Erythroblast (primary cell): ENCODE results near the gene ZNF408.
A peak's percentile ranks its signal among the peaks of the same experiment; 100 is the strongest.
"Not testable (repeated sequence)": the region's sequence is repeated elsewhere in the genome, so short reads cannot be mapped to it uniquely, and the experiment has no call there.

Experiments used
- DNase-seq, 2 experiments: peaks; one replicate each; lab custom pipeline; 2025; lab: John Stamatoyannopoulos, UW
- GATA1 ChIP-seq: IDR thresholded peaks from 2 replicates; pipeline ENCODE4 v1.6.1; 2011; ENCODE audit warnings: low read depth, mild to moderate bottlenecking, control low read depth, low read length, moderate library complexity
- POLR2A ChIP-seq: IDR thresholded peaks from 2 replicates; pipeline ENCODE4 v1.6.1; 2011; ENCODE audit warnings: mild to moderate bottlenecking, low read length

The ZNF408 gene

DNA sequence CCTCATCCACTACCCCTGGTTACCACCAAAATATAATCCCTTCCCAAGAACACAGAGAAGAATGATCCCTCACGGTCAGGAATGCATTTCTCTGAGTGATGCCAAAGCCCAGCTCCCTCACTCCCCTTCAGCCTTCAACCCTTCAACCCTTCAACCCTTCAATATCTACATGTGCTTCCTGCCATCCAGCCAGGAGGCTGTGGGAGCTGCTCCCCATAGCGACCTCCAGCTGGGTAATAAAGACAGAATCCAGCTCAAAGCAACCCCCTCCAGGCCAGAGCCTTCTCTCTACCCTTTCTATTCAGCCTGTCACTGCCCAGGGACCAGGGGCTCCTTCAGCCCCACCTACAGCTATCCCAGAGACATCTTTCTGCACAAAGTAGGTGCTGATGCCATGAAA, 3.1 kb upstream of the ZNF408 start:
- TF ChIP-seq POLR2A, result no peak
- TF ChIP-seq GATA1, result no peak
- no peak for DNase-seq

DNA sequence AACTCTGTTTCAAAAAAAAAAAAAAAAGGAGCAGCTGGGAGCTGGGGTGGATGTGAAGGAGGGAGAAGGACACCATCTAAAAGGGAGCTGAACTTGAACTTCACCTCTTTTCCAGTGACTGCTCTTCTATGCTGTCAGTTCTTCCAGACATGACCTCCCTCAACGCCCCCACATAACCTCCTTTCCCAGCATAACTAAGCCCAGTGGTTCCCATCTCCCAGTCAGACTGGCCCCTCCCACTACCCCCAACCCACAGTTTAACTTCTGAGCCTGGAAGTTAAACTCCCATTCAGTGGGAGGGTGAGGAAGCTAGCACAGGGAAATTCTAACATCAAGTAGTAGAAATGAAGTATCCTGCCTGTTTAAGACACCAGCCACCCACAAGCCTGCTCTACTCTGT, 2.2 kb upstream of the ZNF408 start:
- TF ChIP-seq POLR2A (no peak), GATA1 (no peak)
- DNase-seq, result no peak

DNA sequence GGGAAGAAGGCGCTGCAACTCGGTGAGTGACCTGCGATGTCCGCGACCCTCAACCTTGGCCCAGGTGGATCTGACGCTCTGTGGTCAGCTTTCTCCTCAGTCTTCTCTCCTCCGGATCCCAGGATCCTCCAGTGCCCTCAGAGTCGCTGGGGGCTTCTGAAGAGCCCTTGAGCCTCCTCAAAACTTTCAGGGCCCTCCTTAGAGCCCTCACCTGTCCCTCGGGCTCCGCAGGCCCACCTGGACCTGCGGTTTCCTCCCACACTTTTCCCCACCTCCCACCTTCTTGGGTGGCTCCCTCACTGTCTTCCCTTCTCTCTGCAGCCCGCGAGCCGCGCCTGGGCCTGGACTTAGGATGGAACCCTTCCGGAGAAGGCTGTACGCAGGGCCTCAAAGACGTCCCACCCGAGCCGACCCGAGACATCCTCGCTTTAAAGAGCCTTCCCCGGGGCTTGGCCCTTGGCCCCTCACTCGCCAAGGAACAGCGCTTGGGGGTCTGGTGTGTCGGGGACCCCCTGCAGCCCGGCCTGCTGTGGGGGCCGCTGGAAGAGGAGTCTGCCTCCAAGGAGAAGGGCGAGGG, 335 bp downstream of the ZNF408 start:
- TF ChIP-seq POLR2A (no peak), GATA1 (no peak)

DNA sequence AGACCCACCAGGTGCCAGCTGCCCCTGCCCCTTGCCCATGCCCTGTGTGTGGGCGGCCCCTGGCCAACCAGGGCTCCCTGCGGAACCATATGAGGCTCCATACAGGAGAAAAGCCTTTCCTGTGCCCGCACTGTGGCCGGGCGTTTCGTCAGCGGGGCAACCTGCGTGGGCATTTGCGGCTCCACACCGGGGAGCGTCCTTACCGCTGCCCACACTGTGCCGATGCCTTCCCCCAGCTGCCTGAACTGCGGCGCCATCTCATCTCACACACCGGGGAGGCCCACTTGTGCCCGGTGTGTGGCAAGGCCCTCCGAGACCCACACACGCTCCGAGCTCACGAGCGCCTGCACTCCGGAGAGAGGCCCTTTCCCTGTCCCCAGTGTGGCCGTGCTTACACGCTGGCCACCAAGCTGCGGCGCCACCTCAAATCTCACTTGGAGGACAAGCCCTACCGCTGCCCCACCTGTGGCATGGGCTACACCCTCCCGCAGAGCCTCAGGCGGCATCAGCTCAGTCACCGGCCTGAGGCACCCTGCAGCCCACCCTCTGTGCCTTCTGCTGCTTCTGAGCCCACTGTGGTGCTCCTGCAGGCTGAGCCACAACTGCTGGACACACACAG, 4.3 kb downstream of the ZNF408 start:
- DNase-seq, result no peak
- no peak for TF ChIP-seq POLR2A
- no peak for TF ChIP-seq GATA1

More for the DNA sequence above, 335 bp downstream of the ZNF408 start:
- DNase-seq, result peak; percentile 49 to 59

DNA sequence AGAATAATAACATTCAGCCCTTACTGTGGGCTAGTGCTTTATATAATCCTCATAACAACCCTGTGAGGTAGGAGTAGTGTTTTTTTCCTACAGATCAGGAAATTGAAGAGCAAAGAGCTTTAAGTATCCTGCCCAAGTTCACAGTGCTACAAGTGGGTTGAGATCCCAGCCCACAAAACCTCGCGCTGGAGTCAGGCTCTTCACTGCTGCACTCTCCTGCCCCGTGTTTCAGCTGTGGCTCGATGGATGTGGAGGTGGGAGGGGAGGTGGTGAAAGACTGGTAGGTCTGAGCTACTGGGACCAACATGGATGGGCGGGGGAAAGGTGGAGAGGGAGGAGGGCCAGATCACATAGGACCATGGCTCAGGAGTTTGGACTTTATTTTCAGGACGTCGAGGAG, 6.1 kb downstream of the ZNF408 start:
- TF ChIP-seq POLR2A, result no peak
- no peak for TF ChIP-seq GATA1
- DNase-seq, result no peak

DNA sequence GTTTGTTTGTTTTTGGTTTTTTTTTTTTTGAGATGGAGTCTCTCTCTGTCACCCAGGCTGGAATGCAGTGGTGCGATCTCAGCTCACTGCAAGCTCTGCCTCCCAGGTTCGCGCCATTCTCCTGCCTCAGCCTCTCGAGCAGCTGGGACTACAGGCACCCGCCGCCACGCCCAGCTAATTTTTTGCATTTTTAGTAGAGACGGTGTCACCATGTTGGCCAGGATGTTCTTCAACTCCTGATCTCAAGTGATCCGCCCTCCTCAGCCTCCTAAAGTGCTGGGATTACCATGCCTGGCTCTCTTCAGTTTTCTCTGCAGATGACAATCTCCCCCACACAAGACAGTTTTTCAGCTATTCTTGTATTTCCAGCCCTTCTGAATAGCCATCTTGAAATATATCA, 8.5 kb downstream of the ZNF408 start:
- not testable (repeated sequence) for DNase-seq

DNA sequence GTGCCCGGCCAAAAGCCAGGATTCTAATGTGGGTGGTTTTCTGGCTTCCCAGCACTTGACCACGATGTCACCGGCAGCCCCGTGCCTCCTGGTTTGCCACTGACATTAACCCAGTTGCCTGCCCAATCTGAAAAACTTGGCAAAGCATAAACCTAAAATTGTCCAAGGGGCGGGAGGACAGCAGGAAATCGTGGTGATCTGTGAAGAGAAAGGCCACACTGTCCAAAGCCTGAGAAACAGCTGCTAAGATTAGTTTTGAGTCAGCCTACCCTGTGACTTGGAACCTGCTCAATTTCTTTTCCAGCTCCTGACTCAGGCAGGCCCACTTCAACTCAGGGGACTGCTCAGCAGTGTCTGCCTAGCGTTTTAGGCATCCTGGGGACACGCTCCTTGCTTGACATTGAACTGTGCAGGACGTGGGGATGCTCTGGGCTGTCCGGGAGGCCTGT, 10.0 kb downstream of the ZNF408 start:
- DNase-seq, result no peak
- TF ChIP-seq GATA1, result no peak
- no peak for TF ChIP-seq POLR2A

DNA sequence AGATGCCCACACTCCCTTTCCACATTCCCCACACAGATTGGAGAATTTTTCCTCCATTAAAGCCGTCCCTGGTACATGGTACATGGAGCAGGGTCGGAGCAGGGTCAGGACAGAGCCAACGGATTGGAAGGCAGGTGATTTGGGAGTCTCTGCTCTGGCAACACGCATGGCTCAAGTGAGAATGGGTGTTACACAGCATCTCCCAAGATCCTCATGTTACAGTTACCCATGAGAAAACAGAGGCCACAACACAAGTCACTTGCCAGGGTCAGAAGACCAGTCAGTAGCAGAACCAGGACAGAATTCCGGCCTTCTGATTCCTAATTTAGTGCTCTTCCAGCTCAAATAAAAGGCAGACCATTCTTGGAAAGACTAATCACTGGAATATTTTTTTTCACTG, 10.5 kb downstream of the ZNF408 start:
- no peak for DNase-seq
- TF ChIP-seq POLR2A (no peak), GATA1 (no peak)

DNA sequence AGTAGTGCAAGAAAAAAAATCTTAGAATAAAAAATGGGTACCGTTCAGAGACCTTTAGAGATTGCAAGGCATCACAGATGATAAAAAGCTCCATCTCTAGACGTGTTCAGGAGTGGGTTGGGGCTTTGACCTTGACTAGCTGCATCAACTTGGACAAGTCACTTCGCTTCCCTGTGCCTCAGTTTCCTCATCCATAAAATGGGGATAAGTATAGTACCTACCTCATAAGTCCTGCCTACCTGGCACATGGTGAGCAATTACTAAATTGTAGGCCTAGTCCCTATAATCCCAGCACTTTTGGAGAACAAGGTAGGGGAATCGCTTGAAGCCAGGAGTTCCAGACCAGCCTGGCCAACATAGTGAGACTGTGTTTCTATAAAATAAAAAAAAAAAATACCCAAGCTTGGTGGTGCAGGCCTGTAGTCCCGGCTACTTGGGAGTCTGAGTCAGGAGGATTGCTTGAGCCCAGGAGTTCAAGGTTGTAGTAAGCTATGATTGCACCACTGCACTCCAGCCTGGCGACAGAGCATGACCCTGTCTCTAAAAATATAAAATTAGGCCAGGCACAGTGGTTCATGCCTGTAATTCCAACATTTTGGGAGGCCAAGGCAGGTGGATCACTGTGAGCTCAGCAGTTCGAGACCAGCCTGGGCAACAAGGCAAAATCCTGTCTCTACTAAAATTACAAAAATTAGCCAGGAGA, 12.2 kb downstream of the ZNF408 start:
- DNase-seq, result no peak
- no peak for TF ChIP-seq GATA1
- no peak for TF ChIP-seq POLR2A

DNA sequence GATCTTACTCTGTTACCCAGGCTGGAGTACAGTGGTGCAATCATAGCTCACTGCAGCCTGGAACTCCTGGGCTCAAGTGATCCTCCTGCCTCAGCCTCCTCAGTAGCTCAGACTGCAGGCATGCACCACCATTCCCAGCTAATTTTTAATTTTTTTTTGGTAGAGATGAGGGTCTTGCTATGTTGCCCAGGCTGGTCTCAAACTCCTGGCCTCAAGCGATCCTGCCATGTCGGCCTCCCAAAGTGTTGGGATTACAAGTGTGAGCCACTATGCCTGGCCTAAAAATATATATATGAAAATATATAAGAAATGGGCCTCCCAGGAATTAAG, 17.0 kb downstream of the ZNF408 start:
- not testable (repeated sequence) for DNase-seq

DNA sequence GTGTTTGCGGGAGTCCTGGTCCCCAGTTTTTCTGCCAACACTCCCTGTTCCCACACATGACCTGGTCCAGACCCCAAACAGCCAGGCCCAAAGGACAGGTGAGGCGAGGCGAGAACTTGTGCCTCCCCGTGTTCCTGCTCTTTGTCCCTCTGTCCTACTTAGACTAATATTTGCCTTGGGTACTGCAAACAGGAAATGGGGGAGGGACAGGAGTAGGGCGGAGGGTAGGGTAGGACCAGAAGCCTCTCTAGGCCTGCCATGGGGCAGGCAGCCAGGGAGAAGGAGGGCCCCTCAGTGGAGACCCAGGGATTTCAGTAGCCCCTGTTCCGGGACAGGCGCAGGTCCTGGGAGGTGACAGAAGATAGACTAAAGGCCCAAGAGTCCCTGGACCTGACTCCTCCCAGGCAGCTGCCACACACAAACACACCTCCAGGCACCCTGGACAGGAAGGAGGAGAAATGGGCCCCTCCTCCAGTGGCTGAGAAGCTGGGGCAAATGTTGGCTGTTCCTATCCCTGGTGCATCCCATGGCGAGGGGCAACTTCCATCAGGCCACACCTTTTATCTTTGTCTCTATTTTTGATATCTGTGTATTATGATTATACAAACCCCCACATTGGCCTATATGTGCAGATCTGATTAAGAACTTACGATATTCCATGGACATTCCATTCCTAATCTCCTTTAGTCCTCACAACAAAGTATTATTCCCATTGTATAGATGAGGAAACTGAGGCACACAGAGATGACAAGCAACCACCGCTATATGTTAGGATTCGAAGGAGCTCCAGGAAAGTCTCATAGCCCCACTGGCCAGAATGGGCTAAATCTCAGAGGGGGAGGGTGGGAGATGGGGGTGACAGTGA, 17.6 kb downstream of the ZNF408 start:
- no peak for TF ChIP-seq POLR2A
- TF ChIP-seq GATA1, result no peak
- no peak for DNase-seq

DNA sequence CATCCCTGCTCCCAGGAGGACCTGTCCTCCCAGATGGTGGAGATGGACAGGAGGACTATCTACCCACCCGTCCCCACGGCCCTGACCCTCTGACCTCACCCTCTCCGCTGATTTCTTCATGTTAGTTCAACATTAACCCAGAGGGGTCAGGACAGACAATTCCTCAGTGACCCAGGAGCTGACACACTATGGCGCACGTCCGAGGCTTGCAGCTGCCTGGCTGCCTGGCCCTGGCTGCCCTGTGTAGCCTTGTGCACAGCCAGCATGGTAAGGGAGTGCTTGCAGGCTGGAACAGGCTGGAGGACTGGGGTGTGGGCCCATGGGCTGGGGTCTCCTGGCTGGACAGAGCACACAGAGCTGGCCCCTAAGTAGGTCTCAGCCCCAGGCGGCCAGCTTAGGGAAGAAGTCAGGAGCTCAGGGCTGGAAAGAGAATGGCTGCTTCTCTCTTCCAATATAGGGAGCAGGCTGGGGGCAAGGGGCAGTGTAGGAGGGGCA, 18.3 kb downstream of the ZNF408 start, which contains the start of gene F2:
Gene F2 (plus strand): TSS at position 166 of the 495 bp plus-strand sequence. CDS start 23 bp downstream, at position 189.
- TF ChIP-seq POLR2A (no peak), GATA1 (no peak)
- DNase-seq, result no peak

DNA sequence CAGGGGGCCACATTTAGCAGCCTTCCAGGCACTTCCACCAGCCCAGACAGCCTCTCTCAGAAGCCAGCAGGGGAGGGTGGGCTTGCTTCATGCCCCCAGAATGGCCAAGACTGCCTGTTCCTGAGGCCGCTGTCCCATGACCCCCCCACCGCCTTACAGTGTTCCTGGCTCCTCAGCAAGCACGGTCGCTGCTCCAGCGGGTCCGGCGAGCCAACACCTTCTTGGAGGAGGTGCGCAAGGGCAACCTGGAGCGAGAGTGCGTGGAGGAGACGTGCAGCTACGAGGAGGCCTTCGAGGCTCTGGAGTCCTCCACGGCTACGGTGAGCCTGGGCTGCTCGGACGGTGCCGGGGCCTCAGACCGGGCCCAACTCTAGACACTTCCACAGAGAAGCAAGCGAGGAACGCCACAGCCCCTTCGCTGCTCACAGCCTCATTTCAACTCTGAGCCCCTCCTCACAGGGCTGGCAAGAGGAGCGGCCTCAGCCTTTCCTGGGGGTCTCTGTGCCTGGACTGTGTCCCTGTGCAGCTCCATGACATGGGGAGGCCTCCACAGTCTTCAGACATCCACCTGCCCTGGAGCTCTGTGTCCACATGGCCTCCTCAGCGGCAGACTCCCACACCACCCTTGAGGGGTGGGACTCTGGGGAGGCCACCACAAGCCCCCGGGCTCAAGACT, 18.9 kb downstream of the ZNF408 start:
- TF ChIP-seq POLR2A (no peak), GATA1 (no peak)

DNA sequence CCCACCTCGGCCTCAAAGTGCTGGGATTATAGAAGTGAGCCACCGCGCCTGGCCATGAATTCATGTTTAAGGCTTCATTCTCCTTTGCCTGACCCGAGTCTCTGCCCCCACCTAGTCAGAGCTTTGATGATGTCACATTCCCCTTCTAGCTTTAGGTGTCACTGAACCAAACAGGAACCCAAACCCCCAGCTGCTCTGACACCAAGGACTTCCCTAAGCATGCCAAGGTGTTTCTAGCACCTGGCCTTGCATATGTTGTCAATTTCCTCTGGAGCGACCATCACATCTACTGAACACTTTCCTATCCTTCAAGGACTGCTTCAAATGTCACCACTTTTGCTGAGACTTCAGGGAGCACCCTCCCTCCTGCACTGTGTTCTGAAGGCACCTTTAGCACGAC, 20.5 kb downstream of the ZNF408 start:
- no peak for TF ChIP-seq GATA1
- no peak for TF ChIP-seq POLR2A
- DNase-seq, result no peak

More for the DNA sequence above, 18.9 kb downstream of the ZNF408 start:
- no peak for DNase-seq
